ENCODE data around the gene DNAH2. TPM values are rescaled to one million over a fixed set of nuclear protein-coding genes. Genes with fewer than 3 reads are reported as not detected.

Gene DNAH2
- total and polyA plus RNA-seq, 2 donors (not counting 3 experiments of a cell fraction or from before 2014, with no cell fraction given) = 0.10 to 0.11 TPM

GRCh38 chr17:7834542-7834956, 117.0 kb downstream of the DNAH2 start:
- Histone ChIP-seq H3K4me1 (ENCODE audit: control insufficient read depth, extremely low read depth, insufficient read depth, low read length) (peaks cover 32% of the 10 kb centered on the region), H3K9me1 (replicated peaks; ENCODE audit: control insufficient read depth, extremely low read depth, insufficient read depth, low read length) (no peaks in the 10 kb centered on the region), H3K4me2 (ENCODE audit: insufficient read depth, low read length) (peak overlapping the region; percentile 79), H3K4me3 (replicated peaks in 1 of 3; ENCODE audit: insufficient read depth in 1 of 3, low read depth in 1 of 3, low read length in 3 of 3) (peak overlapping the region; percentile 34 to 64 (median 61)), H3K9me3 (replicated peaks; ENCODE audit: control insufficient read depth, insufficient read depth, low read length) (no peaks in the 10 kb centered on the region), H3K27me3 (ENCODE audit: control insufficient read depth in 2 of 2, insufficient read depth in 2 of 2, low read length in 2 of 2) (peaks cover 0 to 3% of the 10 kb centered on the region in 2 experiments), H3K79me2 (ENCODE audit: control insufficient read depth, insufficient read depth, low read length) (no peaks in the 10 kb centered on the region), H4K20me1 (replicated peaks; ENCODE audit: control insufficient read depth, extremely low read depth, insufficient read depth, low read length) (no peaks in the 10 kb centered on the region), H2AFZ (ENCODE audit: low read depth, low read length) (peak overlapping the region; percentile 68), H3K36me3 (ENCODE audit: control insufficient read depth in 2 of 2, extremely low read depth in 1 of 2, insufficient read depth in 2 of 2, low read length in 2 of 2) (no peaks in the 10 kb centered on the region), H3K27ac (ENCODE audit: insufficient read depth, low read depth, low read length) (peak overlapping the region; percentile 94), H3K9ac (replicated peaks; ENCODE audit: extremely low read depth, insufficient read depth, low read length) (peak overlapping the region; percentile 96)
- POLR2A ChIA-PET = interaction anchor here (1.6 kb wide), 1 partner anchor 10 kb away, joined by 6 read pairs; no protein-coding TSS in a partner anchor
- DNase-seq (ENCODE audit: low read depth, low spot score) (no peak), FAIRE-seq (no peak)
- no TSS peak for BruUV-seq (replicated peaks)
- CTCF ChIA-PET = interaction anchor here (0.8 to 5.8 kb wide), 20 partner anchors 9 to 226 kb away, joined by 3 to 32 read pairs (median 4); partner anchors contain the start of genes CHD3, CYB5D1, NAA38 and TMEM88
- intact Hi-C loops (cut with micrococcal nuclease) = loop anchor here (1.0 kb wide), 2 partner anchors 17 to 53 kb away; no protein-coding TSS in a partner anchor
- no peak for TF ChIP-seq CTCF (IDR thresholded peaks at IDR 0.05; ENCODE audit: extremely low read depth in 1 of 2, insufficient read depth in 1 of 2, low read depth in 1 of 2, low read length in 2 of 2)
- no peak for TF ChIP-seq POLR2AphosphoS5 (IDR thresholded peaks at IDR 0.05; ENCODE audit: insufficient read depth, low read depth, low read length)
- TF ChIP-seq MYC (IDR thresholded peaks at IDR 0.05; ENCODE audit: low read depth, low read length) = no peak
- TF ChIP-seq EZH2 (IDR thresholded peaks at IDR 0.05; ENCODE audit: borderline replicate concordance, low read depth, low read length, severe bottlenecking) = no peak
- no peak for TF ChIP-seq POLR2A (IDR thresholded peaks at IDR 0.05; ENCODE audit: low read depth, low read length)
- TF ChIP-seq FOS (IDR thresholded peaks at IDR 0.05; ENCODE audit: borderline replicate concordance, insufficient read depth, low read length) = no peak
- dilution Hi-C loops (cut with MboI; ENCODE audit: extremely low pct_ligation_motif_present, low sequenced_read_pairs) = no loop called here
